ENCODE data around the gene PPID. TPM values are rescaled to one million over a fixed set of nuclear protein-coding genes. Genes with fewer than 3 reads are reported as not detected.

Gene PPID
- total RNA-seq, 1 experiment from 2014 or later, result 28.2 TPM

DNA sequence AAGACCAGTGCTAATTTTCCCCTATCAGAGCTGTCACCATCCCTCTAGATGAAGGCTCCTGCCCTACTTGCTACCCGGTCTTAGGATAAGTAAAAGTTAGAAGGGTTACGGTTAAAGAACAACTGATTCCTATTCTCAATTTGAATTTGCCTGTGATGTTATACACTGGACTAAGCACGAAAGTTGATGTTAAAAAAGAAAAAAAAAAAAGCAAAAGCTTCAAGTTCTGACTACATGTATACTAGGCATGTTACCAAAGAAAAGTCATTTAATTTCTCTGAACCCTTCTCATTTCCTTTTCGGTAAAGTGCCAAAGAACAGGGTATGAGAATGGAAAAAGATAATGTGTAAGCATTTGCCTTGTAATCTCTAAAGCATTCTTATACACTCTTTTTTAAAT lies 1.4 kb upstream of the PPID start:
- POLR2A ChIA-PET (ENCODE audit: unreplicated experiment), result no interaction called here
- peak overlapping the region; percentile 83 for H3K4me2 ChIP-seq
- H3F3A ChIP-seq (ENCODE audit: insufficient read depth, low read depth), result peaks cover 6% of the 10 kb centered on the region
- peak overlapping the region; percentile 89; the same call in 1 of the 2 replicates for H2AFZ ChIP-seq
- H3K9me3 ChIP-seq (ENCODE audit: insufficient read depth, low read depth), result no peaks in the 10 kb centered on the region
- 0 out of 2 replicates have a peak, but pooled peaks cover 1% of the 10 kb centered on the region for H3K36me3 ChIP-seq (ENCODE audit: low read depth)
- no peaks in the 10 kb centered on the region; the same call in 1 of the 2 replicates for H3K4me1 ChIP-seq (replicated peaks; ENCODE audit: insufficient read depth)
- no peak overlapping the region; the same call in 1 of the 2 replicates for H3K4me3 ChIP-seq
- BruUV-seq (replicated peaks), result no TSS peak
- intact Hi-C loops (cut with micrococcal nuclease; ENCODE audit: unreplicated experiment), result loop anchor here (5.0 kb wide), 1 partner anchor 478 kb away; no protein-coding TSS in a partner anchor
- no peaks in the 10 kb centered on the region for H4K20me1 ChIP-seq (ENCODE audit: insufficient read depth)
- peaks cover 21% of the 10 kb centered on the region for H3K79me2 ChIP-seq (ENCODE audit: low read depth)
- H3K9me2 ChIP-seq (ENCODE audit: insufficient read depth), result no peaks in the 10 kb centered on the region
- CTCF ChIA-PET, result no interaction called here
- H3K27ac ChIP-seq, result no peak overlapping the region
- TF ChIP-seq, protein P1, sequence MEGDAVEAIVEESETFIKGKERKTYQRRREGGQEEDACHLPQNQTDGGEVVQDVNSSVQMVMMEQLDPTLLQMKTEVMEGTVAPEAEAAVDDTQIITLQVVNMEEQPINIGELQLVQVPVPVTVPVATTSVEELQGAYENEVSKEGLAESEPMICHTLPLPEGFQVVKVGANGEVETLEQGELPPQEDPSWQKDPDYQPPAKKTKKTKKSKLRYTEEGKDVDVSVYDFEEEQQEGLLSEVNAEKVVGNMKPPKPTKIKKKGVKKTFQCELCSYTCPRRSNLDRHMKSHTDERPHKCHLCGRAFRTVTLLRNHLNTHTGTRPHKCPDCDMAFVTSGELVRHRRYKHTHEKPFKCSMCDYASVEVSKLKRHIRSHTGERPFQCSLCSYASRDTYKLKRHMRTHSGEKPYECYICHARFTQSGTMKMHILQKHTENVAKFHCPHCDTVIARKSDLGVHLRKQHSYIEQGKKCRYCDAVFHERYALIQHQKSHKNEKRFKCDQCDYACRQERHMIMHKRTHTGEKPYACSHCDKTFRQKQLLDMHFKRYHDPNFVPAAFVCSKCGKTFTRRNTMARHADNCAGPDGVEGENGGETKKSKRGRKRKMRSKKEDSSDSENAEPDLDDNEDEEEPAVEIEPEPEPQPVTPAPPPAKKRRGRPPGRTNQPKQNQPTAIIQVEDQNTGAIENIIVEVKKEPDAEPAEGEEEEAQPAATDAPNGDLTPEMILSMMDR (conservative IDR thresholded peaks at IDR 0.05), result no peak
- TF ChIP-seq EZH2 (IDR thresholded peaks at IDR 0.05; ENCODE audit: low read depth), result no peak
- no peaks in the 10 kb centered on the region for H3K27me3 ChIP-seq (ENCODE audit: insufficient read depth, low read depth)
- DNase-seq, result no peak

DNA sequence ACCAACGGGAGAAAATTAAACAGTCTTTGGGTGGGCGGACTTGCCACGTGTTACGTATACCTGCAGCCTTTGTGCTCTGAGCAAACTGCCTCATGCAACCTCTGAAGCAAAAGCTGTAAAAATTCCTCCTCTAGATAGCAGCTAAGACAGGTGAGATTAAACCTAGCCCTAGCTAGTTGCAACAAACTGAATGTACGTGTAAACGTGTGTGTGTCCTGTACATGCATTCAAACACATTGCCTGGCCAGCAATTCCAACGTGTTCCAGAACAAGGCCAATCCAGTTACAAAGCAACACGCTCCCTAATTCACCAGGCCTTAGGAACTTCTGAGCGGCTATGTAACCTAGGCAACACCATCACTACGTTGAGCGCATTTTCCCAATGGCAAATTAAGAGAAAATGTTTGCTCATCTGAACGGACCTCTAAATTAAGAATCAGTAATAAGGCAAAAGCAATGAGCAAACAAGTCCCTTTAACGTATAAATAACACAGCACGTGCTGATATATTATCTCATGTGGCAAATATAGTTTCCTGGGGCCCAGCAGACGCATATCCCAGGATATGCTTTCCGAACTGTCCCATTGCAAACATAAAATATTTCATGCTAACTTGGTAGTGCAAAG lies 792 bp downstream of the PPID start:
- POLR2A ChIA-PET (ENCODE audit: unreplicated experiment), result no interaction called here
- no peak for DNase-seq

DNA sequence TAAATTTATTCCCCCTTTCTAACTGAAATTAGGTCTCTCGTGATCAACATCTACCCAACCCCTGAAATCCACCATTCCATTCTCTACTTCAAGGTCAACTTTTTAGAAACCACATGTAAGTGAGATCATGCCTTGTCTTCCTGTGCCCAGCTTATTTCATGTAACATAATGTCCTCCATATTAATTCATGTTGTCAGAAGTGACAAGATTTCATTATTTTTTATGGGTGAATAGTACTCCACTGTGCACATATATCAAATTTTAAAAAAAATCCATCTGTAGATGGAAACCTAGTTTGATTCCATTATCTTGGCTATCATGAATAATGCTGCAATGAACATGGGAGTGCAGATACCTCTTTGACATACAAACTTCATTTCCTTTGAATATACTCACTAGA lies 1.5 kb downstream of the PPID start:
- Histone ChIP-seq H3K27me3 (ENCODE audit: insufficient read depth, low read depth) (no peaks in the 10 kb centered on the region), H3K36me3 (ENCODE audit: low read depth) (peaks cover 10% of the 10 kb centered on the region; the same call in 1 of the 2 replicates), H2AFZ (no peak overlapping the region), H3F3A (ENCODE audit: insufficient read depth, low read depth) (peaks cover 6% of the 10 kb centered on the region), H3K4me3 (peak overlapping the region; percentile 65; the same call in 1 of the 2 replicates), H3K27ac (no peak overlapping the region), H3K79me2 (ENCODE audit: low read depth) (peaks cover 21% of the 10 kb centered on the region), H4K20me1 (ENCODE audit: insufficient read depth) (no peaks in the 10 kb centered on the region), H3K4me2 (peak overlapping the region; percentile 83), H3K4me1 (replicated peaks; ENCODE audit: insufficient read depth) (no peaks in the 10 kb centered on the region; the same call in 1 of the 2 replicates), H3K9me3 (ENCODE audit: insufficient read depth, low read depth) (no peaks in the 10 kb centered on the region), H3K9me2 (ENCODE audit: insufficient read depth) (no peaks in the 10 kb centered on the region)
- POLR2A ChIA-PET (ENCODE audit: unreplicated experiment), result no interaction called here
- DNase-seq, result no peak
- no peak for TF ChIP-seq EZH2 (IDR thresholded peaks at IDR 0.05; ENCODE audit: low read depth)
- TF ChIP-seq, protein P1 (conservative IDR thresholded peaks at IDR 0.05), result no peak
- BruUV-seq (replicated peaks), result no TSS peak
- CTCF ChIA-PET, result no interaction called here
- intact Hi-C loops (cut with micrococcal nuclease; ENCODE audit: unreplicated experiment), result loop anchor here (2.0 kb wide), 1 partner anchor 453 kb away; no protein-coding TSS in a partner anchor

More for the DNA sequence above, 792 bp downstream of the PPID start:
- Histone ChIP-seq H3K36me3 (ENCODE audit: low read depth) (peaks cover 9% of the 10 kb centered on the region; the same call in 1 of the 2 replicates), H3K27me3 (ENCODE audit: insufficient read depth, low read depth) (no peaks in the 10 kb centered on the region), H2AFZ (peak overlapping the region; percentile 89), H4K20me1 (ENCODE audit: insufficient read depth) (no peaks in the 10 kb centered on the region), H3K79me2 (ENCODE audit: low read depth) (peaks cover 21% of the 10 kb centered on the region), H3K4me2 (peak overlapping the region; percentile 83), H3K4me3 (peak overlapping the region; percentile 65), H3K9me2 (ENCODE audit: insufficient read depth) (no peaks in the 10 kb centered on the region), H3K9me3 (ENCODE audit: insufficient read depth, low read depth) (no peaks in the 10 kb centered on the region), H3K4me1 (replicated peaks; ENCODE audit: insufficient read depth) (no peaks in the 10 kb centered on the region; the same call in 1 of the 2 replicates), H3F3A (ENCODE audit: insufficient read depth, low read depth) (peaks cover 6% of the 10 kb centered on the region), H3K27ac (peak overlapping the region; percentile 83)
- BruUV-seq (replicated peaks), result no TSS peak
- no peak for TF ChIP-seq EZH2 (IDR thresholded peaks at IDR 0.05; ENCODE audit: low read depth)
- TF ChIP-seq, protein P1 (conservative IDR thresholded peaks at IDR 0.05), result no peak
- intact Hi-C loops (cut with micrococcal nuclease; ENCODE audit: unreplicated experiment), result loop anchor here (2.0 kb wide), 1 partner anchor 452 kb away; no protein-coding TSS in a partner anchor
- CTCF ChIA-PET, result no interaction called here
